ENCODE data around the gene FAHD1. TPM values are rescaled to one million over a fixed set of nuclear protein-coding genes. Genes with fewer than 3 reads are reported as not detected.

FAHD1 gene
- total RNA-seq, 3 donors from 2014 or later = 27.2 to 35.4 (median 29.7) TPM

DNA sequence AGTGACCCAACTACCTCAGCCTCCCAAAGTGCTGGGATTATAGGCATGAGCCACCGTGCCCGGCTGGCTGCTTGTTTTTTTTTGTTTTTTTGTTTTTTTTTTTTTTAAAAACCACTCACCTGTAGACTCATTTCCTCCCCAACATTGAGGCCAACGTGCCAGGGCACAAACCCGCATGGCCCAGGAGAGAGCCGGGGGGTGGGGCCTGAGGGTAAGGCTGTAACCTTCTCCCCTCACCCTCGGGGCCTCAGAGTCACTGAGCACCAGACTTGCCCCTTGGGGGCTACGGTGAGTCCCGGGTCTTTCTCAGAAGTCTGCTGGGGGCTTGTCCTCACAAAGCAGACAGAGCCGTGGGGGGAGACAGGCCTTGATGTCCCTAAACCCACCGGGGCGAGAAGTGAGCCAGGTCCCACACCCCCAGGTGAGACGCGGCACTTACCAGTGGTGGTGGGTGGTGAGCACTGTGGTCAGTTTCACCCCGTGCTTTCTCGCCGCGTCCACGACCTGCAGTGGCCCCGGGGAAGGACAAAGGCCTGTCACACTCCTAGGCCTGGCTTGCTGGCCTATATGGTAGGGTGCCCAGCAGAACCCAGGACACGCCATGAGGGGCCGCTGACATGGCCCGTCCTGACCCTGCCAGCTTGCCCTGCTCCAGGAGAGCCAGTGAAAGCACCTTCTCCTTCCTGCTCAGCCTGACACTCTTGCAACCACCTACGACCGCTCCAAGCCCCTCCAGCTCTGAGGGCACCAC is 5.0 kb upstream of the FAHD1 start:
- H3K36me3 ChIP-seq = peaks cover 5% of the 10 kb centered on the region
- no peak overlapping the region for H3K4me3 ChIP-seq
- no peaks in the 10 kb centered on the region for H3K27me3 ChIP-seq
- no peaks in the 10 kb centered on the region for H3K9me3 ChIP-seq
- TF ChIP-seq POLR2A (IDR thresholded peaks at IDR 0.05) (no peak), POLR2AphosphoS5 (IDR thresholded peaks at IDR 0.05) (no peak)
- DNase-seq (ENCODE audit: low spot score in 2 of 2) = no peak
- intact Hi-C loops (cut with DNase I; ENCODE audit: low total_unique reads) = no loop called here
- peaks cover 0 to 9% of the 10 kb centered on the region in 2 donors for H3K4me1 ChIP-seq
- no peak overlapping the region for H3K27ac ChIP-seq

GRCh38 chr16:1822801-1823200 is 4.2 kb upstream of the FAHD1 start:
- H3K27ac ChIP-seq = no peak overlapping the region
- no peaks in the 10 kb centered on the region for H3K9me3 ChIP-seq
- intact Hi-C loops (cut with DNase I; ENCODE audit: low total_unique reads) = no loop called here
- H3K4me1 ChIP-seq = peaks cover 0 to 9% of the 10 kb centered on the region in 2 donors
- no peak for TF ChIP-seq POLR2AphosphoS5 (IDR thresholded peaks at IDR 0.05)
- TF ChIP-seq, protein P1, sequence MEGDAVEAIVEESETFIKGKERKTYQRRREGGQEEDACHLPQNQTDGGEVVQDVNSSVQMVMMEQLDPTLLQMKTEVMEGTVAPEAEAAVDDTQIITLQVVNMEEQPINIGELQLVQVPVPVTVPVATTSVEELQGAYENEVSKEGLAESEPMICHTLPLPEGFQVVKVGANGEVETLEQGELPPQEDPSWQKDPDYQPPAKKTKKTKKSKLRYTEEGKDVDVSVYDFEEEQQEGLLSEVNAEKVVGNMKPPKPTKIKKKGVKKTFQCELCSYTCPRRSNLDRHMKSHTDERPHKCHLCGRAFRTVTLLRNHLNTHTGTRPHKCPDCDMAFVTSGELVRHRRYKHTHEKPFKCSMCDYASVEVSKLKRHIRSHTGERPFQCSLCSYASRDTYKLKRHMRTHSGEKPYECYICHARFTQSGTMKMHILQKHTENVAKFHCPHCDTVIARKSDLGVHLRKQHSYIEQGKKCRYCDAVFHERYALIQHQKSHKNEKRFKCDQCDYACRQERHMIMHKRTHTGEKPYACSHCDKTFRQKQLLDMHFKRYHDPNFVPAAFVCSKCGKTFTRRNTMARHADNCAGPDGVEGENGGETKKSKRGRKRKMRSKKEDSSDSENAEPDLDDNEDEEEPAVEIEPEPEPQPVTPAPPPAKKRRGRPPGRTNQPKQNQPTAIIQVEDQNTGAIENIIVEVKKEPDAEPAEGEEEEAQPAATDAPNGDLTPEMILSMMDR (IDR thresholded peaks at IDR 0.05) = no peak
- no peak for TF ChIP-seq POLR2A (IDR thresholded peaks at IDR 0.05)
- no peak overlapping the region for H3K4me3 ChIP-seq
- no peaks in the 10 kb centered on the region for H3K27me3 ChIP-seq
- H3K36me3 ChIP-seq = peaks cover 3% of the 10 kb centered on the region
- no peak for DNase-seq (ENCODE audit: low spot score in 2 of 2)

GRCh38 chr16:1823821-1824220 is 3.2 kb upstream of the FAHD1 start:
- no peak overlapping the region for H3K4me3 ChIP-seq
- H3K27ac ChIP-seq = no peak overlapping the region
- H3K36me3 ChIP-seq = peaks cover 3% of the 10 kb centered on the region
- H3K9me3 ChIP-seq = no peaks in the 10 kb centered on the region
- no peaks in the 10 kb centered on the region for H3K27me3 ChIP-seq
- intact Hi-C loops (cut with DNase I; ENCODE audit: low total_unique reads) = no loop called here
- no peak for TF ChIP-seq POLR2A (IDR thresholded peaks at IDR 0.05)
- TF ChIP-seq, protein P1 (IDR thresholded peaks at IDR 0.05) = no peak
- TF ChIP-seq POLR2AphosphoS5 (IDR thresholded peaks at IDR 0.05) = no peak
- no peak for DNase-seq (ENCODE audit: low spot score in 2 of 2)
- peaks cover 0 to 14% of the 10 kb centered on the region in 2 donors for H3K4me1 ChIP-seq

GRCh38 chr16:1825381-1825863 is 1.6 kb upstream of the FAHD1 start:
- Histone ChIP-seq H3K9me3 (no peaks in the 10 kb centered on the region), H3K27ac (no peak overlapping the region), H3K36me3 (peaks cover 3% of the 10 kb centered on the region), H3K4me3 (peak overlapping the region; percentile 76 to 96 (median 95)), H3K4me1 (peaks cover 0 to 18% of the 10 kb centered on the region in 2 donors), H3K27me3 (no peaks in the 10 kb centered on the region)
- DNase-seq (ENCODE audit: low spot score in 2 of 2) = no peak
- TF ChIP-seq POLR2A (IDR thresholded peaks at IDR 0.05) (no peak), POLR2AphosphoS5 (IDR thresholded peaks at IDR 0.05) (no peak)
- intact Hi-C loops (cut with DNase I; ENCODE audit: low total_unique reads) = no loop called here

- DNase-seq (ENCODE audit: low spot score in 2 of 2) = no peak
- TF ChIP-seq POLR2A (IDR thresholded peaks at IDR 0.05) (no peak), POLR2AphosphoS5 (IDR thresholded peaks at IDR 0.05) (no peak)
- TF ChIP-seq, protein P1 (IDR thresholded peaks at IDR 0.05) = no peak
- peaks cover 0 to 18% of the 10 kb centered on the region in 2 donors for H3K4me1 ChIP-seq
- intact Hi-C loops (cut with DNase I; ENCODE audit: low total_unique reads) = no loop called here
- H3K27me3 ChIP-seq = no peaks in the 10 kb centered on the region
- H3K4me3 ChIP-seq = peak overlapping the region; percentile 76 to 96 (median 95)
- H3K27ac ChIP-seq = peak overlapping the region; percentile 42 to 80
- no peaks in the 10 kb centered on the region for H3K9me3 ChIP-seq
- peaks cover 1% of the 10 kb centered on the region for H3K36me3 ChIP-seq
Measured at GRCh38 chr16:1825864-1826690, 929 bp upstream of the FAHD1 start.

Measured in breast epithelium (tissue), 4 donors.